NCI-H146 (cell line): Measurements from ENCODE around the gene SNCB.

ENCODE experiments used
- DNase-seq: peaks from one replicate; lab custom pipeline; 2025; lab: John Stamatoyannopoulos, UW

SNCB gene

GRCh38 chr5:176575066-176575465 lies 55.3 kb downstream of the SNCB start:
- DNase-seq: no peak

- DNase-seq: no peak
These were observed 56.1 kb downstream of the SNCB start for GRCh38 chr5:176574297-176574591.

- peak; percentile 46 for DNase-seq
These were observed 56.6 kb downstream of the SNCB start for GRCh38 chr5:176573564-176574296.
